Retina (tissue), 1 donor: ENCODE data around the gene ARSA.
"Not testable (repeated sequence)": the region's sequence is repeated elsewhere in the genome, so short reads cannot be mapped to it uniquely, and the experiment has no call there.

Experiments
- DNase-seq: peaks from one replicate; pipeline ENCODE4 v3.0.0-alpha.2; 2016

ARSA gene

GRCh38 chr22:50653256-50653655 is 25.3 kb upstream of the ARSA start:
- no peak for DNase-seq

- not testable (repeated sequence) for DNase-seq
Observed at GRCh38 chr22:50643821-50644101, 15.8 kb upstream of the ARSA start.

- DNase-seq = not testable (repeated sequence)
Observed at GRCh38 chr22:50643021-50643820, 15.3 kb upstream of the ARSA start.

GRCh38 chr22:50641696-50642607 is 14.0 kb upstream of the ARSA start:
- DNase-seq = peak; percentile 85

GRCh38 chr22:50640857-50641647 is 13.1 kb upstream of the ARSA start:
- no peak for DNase-seq

- DNase-seq = not testable (repeated sequence)
Observed at GRCh38 chr22:50640296-50640695, 12.3 kb upstream of the ARSA start.

- DNase-seq = no peak
Observed at GRCh38 chr22:50635591-50635990, 7.6 kb upstream of the ARSA start.

- DNase-seq = no peak
Observed at GRCh38 chr22:50633771-50634170, 5.8 kb upstream of the ARSA start.

- DNase-seq = no peak
Observed at GRCh38 chr22:50633086-50633485, 5.1 kb upstream of the ARSA start.

- DNase-seq = no peak
Observed at GRCh38 chr22:50630376-50630775, 2.4 kb upstream of the ARSA start.

- DNase-seq = no peak
Observed at GRCh38 chr22:50628543-50629134, 687 bp upstream of the ARSA start.

GRCh38 chr22:50626850-50627641 is 906 bp downstream of the ARSA start:
- no peak for DNase-seq

- no peak for DNase-seq
Observed at GRCh38 chr22:50626314-50626849, 1.6 kb downstream of the ARSA start.

GRCh38 chr22:50625568-50626313 is 2.2 kb downstream of the ARSA start:
- DNase-seq = no peak

- no peak for DNase-seq
Observed at GRCh38 chr22:50625131-50625567, 2.8 kb downstream of the ARSA start.

- no peak for DNase-seq
Observed at GRCh38 chr22:50624347-50625130, 3.4 kb downstream of the ARSA start.

- no peak for DNase-seq
Observed at GRCh38 chr22:50622723-50623327, 5.1 kb downstream of the ARSA start.

GRCh38 chr22:50621948-50622722 is 5.8 kb downstream of the ARSA start:
- no peak for DNase-seq

- no peak for DNase-seq
Observed at GRCh38 chr22:50621356-50621880, 6.5 kb downstream of the ARSA start.
